ENCODE measurements around the gene ATXN7L2. TPM values are rescaled to one million over a fixed set of nuclear protein-coding genes. Genes with fewer than 3 reads are reported as not detected.

Gene ATXN7L2
- total RNA-seq, 2 experiments from 2014 or later = 14.6 to 15.6 TPM

- H3K36me3 Mint-ChIP-seq = peaks cover 3% of the 10 kb centered on the region
- no peak overlapping the region for H3K4me3 Mint-ChIP-seq
- DNase-seq = peak; percentile 64
- H3K27ac Mint-ChIP-seq = peak overlapping the region; percentile 74
- peaks cover 86% of the 10 kb centered on the region for H3K4me1 Mint-ChIP-seq
- H3K27me3 Mint-ChIP-seq = no peaks in the 10 kb centered on the region
- no peaks in the 10 kb centered on the region for H3K9me3 Mint-ChIP-seq
Measured at GRCh38 chr1:109499661-109500536, 16.2 kb downstream of the ATXN7L2 start.

- peaks cover 87% of the 10 kb centered on the region for H3K4me1 Mint-ChIP-seq
- H3K27ac Mint-ChIP-seq = peak overlapping the region; percentile 23
- H3K9me3 Mint-ChIP-seq = no peaks in the 10 kb centered on the region
- no peak for DNase-seq
- peaks cover 3% of the 10 kb centered on the region for H3K36me3 Mint-ChIP-seq
- no peaks in the 10 kb centered on the region for H3K27me3 Mint-ChIP-seq
- no peak overlapping the region for H3K4me3 Mint-ChIP-seq
Measured at GRCh38 chr1:109500941-109501381, 17.3 kb downstream of the ATXN7L2 start.

- peaks cover 3% of the 10 kb centered on the region for H3K36me3 Mint-ChIP-seq
- H3K9me3 Mint-ChIP-seq = no peaks in the 10 kb centered on the region
- peaks cover 83% of the 10 kb centered on the region for H3K4me1 Mint-ChIP-seq
- no peak for DNase-seq
- H3K27ac Mint-ChIP-seq = peak overlapping the region; percentile 50
- H3K27me3 Mint-ChIP-seq = no peaks in the 10 kb centered on the region
- H3K4me3 Mint-ChIP-seq = no peak overlapping the region
Measured at GRCh38 chr1:109501644-109502363, 18.1 kb downstream of the ATXN7L2 start.

- Mint-ChIP-seq H3K36me3 (peaks cover 3% of the 10 kb centered on the region), H3K27ac (peak overlapping the region; percentile 50), H3K27me3 (no peaks in the 10 kb centered on the region), H3K4me3 (peak overlapping the region; percentile 42), H3K9me3 (no peaks in the 10 kb centered on the region), H3K4me1 (peaks cover 80% of the 10 kb centered on the region)
- DNase-seq = peak; percentile 30
Measured at GRCh38 chr1:109502364-109502851, 18.7 kb downstream of the ATXN7L2 start.

GRCh38 chr1:109503935-109504334 lies 20.2 kb downstream of the ATXN7L2 start:
- Mint-ChIP-seq H3K27ac (peak overlapping the region; percentile 76), H3K27me3 (no peaks in the 10 kb centered on the region), H3K9me3 (no peaks in the 10 kb centered on the region), H3K36me3 (peaks cover 6% of the 10 kb centered on the region), H3K4me1 (peaks cover 78% of the 10 kb centered on the region), H3K4me3 (peak overlapping the region; percentile 8)
- DNase-seq = no peak

GRCh38 chr1:109504974-109505373 lies 21.3 kb downstream of the ATXN7L2 start:
- Mint-ChIP-seq H3K9me3 (no peaks in the 10 kb centered on the region), H3K27me3 (no peaks in the 10 kb centered on the region), H3K36me3 (peaks cover 6% of the 10 kb centered on the region), H3K4me3 (no peak overlapping the region), H3K27ac (peak overlapping the region; percentile 66), H3K4me1 (peaks cover 72% of the 10 kb centered on the region)
- DNase-seq = no peak

GRCh38 chr1:109508001-109508872 lies 24.5 kb downstream of the ATXN7L2 start:
- no peak for DNase-seq
- peaks cover 52% of the 10 kb centered on the region for H3K4me1 Mint-ChIP-seq
- H3K27ac Mint-ChIP-seq = peak overlapping the region; percentile 89
- peak overlapping the region; percentile 85 for H3K4me3 Mint-ChIP-seq
- no peaks in the 10 kb centered on the region for H3K27me3 Mint-ChIP-seq
- H3K9me3 Mint-ChIP-seq = no peaks in the 10 kb centered on the region
- peaks cover 2% of the 10 kb centered on the region for H3K36me3 Mint-ChIP-seq

- Mint-ChIP-seq H3K4me3 (peak overlapping the region; percentile 85), H3K27ac (peak overlapping the region; percentile 89), H3K4me1 (peaks cover 50% of the 10 kb centered on the region), H3K9me3 (no peaks in the 10 kb centered on the region), H3K36me3 (peaks cover 2% of the 10 kb centered on the region), H3K27me3 (no peaks in the 10 kb centered on the region)
- no peak for DNase-seq
Measured at GRCh38 chr1:109508873-109509175, 25.1 kb downstream of the ATXN7L2 start.

GRCh38 chr1:109509176-109510134 lies 25.8 kb downstream of the ATXN7L2 start, which contains the start of gene AMIGO1:
AMIGO1 (minus strand) TSS chr1:109509727; CDS start chr1:109508912, 815 bp downstream.
- peaks cover 45% of the 10 kb centered on the region for H3K4me1 Mint-ChIP-seq
- peaks cover 2% of the 10 kb centered on the region for H3K36me3 Mint-ChIP-seq
- no peaks in the 10 kb centered on the region for H3K27me3 Mint-ChIP-seq
- peak within 1 kb of the TSS; percentile 88 for H3K4me3 Mint-ChIP-seq
- peak; percentile 74 for DNase-seq
- no peaks in the 10 kb centered on the region for H3K9me3 Mint-ChIP-seq
- H3K27ac Mint-ChIP-seq = peak within 1 kb of the TSS; percentile 89

GRCh38 chr1:109513110-109513710 lies 29.5 kb downstream of the ATXN7L2 start:
- Mint-ChIP-seq H3K4me3 (no peak overlapping the region), H3K27me3 (no peaks in the 10 kb centered on the region), H3K36me3 (peaks cover 2% of the 10 kb centered on the region), H3K4me1 (peaks cover 25% of the 10 kb centered on the region), H3K27ac (no peak overlapping the region), H3K9me3 (no peaks in the 10 kb centered on the region)
- DNase-seq = no peak

GRCh38 chr1:109514846-109515245 lies 31.1 kb downstream of the ATXN7L2 start:
- no peaks in the 10 kb centered on the region for H3K27me3 Mint-ChIP-seq

GRCh38 chr1:109516872-109517271 lies 33.2 kb downstream of the ATXN7L2 start:
- DNase-seq = no peak
- no peak overlapping the region for H3K27ac Mint-ChIP-seq

More at GRCh38 chr1:109514846-109515245, 31.1 kb downstream of the ATXN7L2 start:
- Mint-ChIP-seq H3K27ac (no peak overlapping the region), H3K9me3 (no peaks in the 10 kb centered on the region), H3K4me3 (no peak overlapping the region), H3K4me1 (peaks cover 16% of the 10 kb centered on the region), H3K36me3 (no peaks in the 10 kb centered on the region)
- no peak for DNase-seq

GRCh38 chr1:109517337-109517736 lies 33.6 kb downstream of the ATXN7L2 start:
- Mint-ChIP-seq H3K4me3 (no peak overlapping the region), H3K36me3 (no peaks in the 10 kb centered on the region), H3K4me1 (peaks cover 4% of the 10 kb centered on the region), H3K9me3 (no peaks in the 10 kb centered on the region), H3K27ac (no peak overlapping the region), H3K27me3 (no peaks in the 10 kb centered on the region)
- DNase-seq = no peak

More at GRCh38 chr1:109516872-109517271, 33.2 kb downstream of the ATXN7L2 start:
- no peak overlapping the region for H3K4me3 Mint-ChIP-seq
- no peaks in the 10 kb centered on the region for H3K36me3 Mint-ChIP-seq
- peaks cover 4% of the 10 kb centered on the region for H3K4me1 Mint-ChIP-seq
- H3K9me3 Mint-ChIP-seq = no peaks in the 10 kb centered on the region
- H3K27me3 Mint-ChIP-seq = no peaks in the 10 kb centered on the region
